AG09309 (cell line): ENCODE measurements around the gene CYP19A1.
"Not testable (repeated sequence)": the region's sequence is repeated elsewhere in the genome, so short reads cannot be mapped to it uniquely, and the experiment has no call there.

Source experiments
- DNase-seq: peaks from one replicate; pipeline ENCODE4 v3.0.0-alpha.2; 2010; ENCODE audit warnings: low read depth
- H3K4me3 ChIP-seq: 2 replicates; pipeline ENCODE4 v1.5.1; 2011; ENCODE audit warnings: mild to moderate bottlenecking, low read depth, low read length, moderate library complexity; ENCODE audit not compliant: control insufficient read depth
- TF ChIP-seq, protein P1 (sequence below): IDR thresholded peaks from 2 replicates; pipeline ENCODE4 v1.5.1; 2011; ENCODE audit warnings: mild to moderate bottlenecking, low read depth, low read length, inconsistent platforms; ENCODE audit not compliant: insufficient read depth, control insufficient read depth; ENCODE audit errors: missing control alignments

The CYP19A1 gene

DNA sequence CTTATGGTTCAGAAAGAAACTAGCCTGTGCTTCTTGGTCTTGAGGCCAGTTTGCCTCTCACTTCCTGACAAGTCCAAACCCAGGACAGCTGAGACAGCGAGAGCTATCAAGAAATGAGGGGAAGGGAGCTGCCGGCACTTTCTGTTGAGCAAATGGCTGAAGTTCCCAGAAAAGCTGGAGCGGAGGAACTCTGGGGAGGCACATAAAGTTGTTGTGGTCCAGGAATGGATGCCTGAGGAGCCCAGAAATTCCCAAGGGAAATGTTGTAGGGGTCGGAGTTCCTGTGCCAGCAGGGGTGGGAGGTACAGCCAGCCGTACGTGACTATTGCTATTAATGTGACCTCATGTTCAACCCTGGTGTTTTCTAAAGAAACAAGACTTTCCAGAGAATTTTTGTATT lies 144.9 kb downstream of the CYP19A1 start:
- DNase-seq = no peak
- H3K4me3 ChIP-seq = no peak overlapping the region
- TF ChIP-seq, protein P1, sequence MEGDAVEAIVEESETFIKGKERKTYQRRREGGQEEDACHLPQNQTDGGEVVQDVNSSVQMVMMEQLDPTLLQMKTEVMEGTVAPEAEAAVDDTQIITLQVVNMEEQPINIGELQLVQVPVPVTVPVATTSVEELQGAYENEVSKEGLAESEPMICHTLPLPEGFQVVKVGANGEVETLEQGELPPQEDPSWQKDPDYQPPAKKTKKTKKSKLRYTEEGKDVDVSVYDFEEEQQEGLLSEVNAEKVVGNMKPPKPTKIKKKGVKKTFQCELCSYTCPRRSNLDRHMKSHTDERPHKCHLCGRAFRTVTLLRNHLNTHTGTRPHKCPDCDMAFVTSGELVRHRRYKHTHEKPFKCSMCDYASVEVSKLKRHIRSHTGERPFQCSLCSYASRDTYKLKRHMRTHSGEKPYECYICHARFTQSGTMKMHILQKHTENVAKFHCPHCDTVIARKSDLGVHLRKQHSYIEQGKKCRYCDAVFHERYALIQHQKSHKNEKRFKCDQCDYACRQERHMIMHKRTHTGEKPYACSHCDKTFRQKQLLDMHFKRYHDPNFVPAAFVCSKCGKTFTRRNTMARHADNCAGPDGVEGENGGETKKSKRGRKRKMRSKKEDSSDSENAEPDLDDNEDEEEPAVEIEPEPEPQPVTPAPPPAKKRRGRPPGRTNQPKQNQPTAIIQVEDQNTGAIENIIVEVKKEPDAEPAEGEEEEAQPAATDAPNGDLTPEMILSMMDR = no peak

DNA sequence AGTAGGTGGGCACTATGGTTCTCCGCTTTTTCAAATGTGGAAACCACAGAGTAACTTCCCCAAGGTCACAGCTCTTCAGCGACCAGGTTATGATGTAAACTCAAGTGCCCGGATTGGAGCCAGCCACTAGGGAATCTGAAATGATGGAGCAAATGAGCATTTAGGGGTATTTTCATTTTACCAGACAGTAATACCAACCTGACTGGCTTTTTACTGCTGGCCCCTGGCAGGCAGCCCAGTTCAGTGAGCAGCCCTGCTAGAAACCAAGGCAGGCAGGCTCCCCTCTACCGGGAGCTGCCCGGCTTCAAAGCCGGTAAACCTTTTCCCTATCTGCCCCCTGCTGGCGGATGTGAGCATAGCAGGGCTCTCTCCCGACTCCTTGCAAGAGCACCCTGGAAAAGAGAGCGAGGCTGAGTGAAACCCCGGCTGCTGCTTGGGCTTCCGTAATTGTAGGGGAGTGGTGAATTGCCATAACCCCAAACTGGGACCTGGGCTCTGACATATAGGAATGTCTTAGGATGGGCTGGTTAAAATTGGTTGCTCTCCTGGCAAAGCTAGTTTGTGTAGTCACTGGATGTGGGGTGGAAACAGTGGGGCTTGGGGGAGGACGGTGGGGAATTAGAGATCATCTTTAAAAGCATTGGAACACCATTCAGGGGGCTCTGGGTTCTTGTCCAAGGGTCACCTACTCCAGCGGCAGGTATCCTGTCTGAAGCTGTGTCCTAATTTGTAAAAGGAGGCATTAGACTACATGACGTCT lies 145.7 kb downstream of the CYP19A1 start:
- H3K4me3 ChIP-seq = no peak overlapping the region
- DNase-seq = peak; percentile 52
- TF ChIP-seq, protein P1 = peak; percentile 94

DNA sequence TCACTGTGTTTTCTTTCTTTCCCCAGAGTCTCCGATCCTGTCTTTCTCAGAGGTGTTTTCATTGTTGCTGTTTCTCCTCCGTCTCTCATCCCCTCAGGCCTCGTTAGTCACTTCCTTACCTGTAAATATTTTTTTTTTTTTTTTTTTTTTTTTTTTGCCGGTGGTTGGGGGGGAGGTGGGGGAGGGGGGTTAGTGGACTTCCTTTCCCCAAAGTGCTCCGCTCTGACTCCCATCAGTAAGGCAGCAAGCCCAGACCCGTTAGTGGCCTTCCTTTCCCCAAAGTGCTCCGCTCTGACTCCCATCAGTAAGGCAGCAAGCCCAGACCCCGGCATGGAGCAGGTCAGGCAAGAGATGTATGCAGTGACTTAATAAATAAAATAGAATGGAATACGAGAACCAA lies 146.6 kb downstream of the CYP19A1 start:
- no peak overlapping the region for H3K4me3 ChIP-seq
- DNase-seq = no peak
- TF ChIP-seq, protein P1 = no peak

- no peak for DNase-seq
- H3K4me3 ChIP-seq = no peak overlapping the region
Observed at GRCh38 chr15:51191072-51191670, 147.2 kb downstream of the CYP19A1 start.

DNA sequence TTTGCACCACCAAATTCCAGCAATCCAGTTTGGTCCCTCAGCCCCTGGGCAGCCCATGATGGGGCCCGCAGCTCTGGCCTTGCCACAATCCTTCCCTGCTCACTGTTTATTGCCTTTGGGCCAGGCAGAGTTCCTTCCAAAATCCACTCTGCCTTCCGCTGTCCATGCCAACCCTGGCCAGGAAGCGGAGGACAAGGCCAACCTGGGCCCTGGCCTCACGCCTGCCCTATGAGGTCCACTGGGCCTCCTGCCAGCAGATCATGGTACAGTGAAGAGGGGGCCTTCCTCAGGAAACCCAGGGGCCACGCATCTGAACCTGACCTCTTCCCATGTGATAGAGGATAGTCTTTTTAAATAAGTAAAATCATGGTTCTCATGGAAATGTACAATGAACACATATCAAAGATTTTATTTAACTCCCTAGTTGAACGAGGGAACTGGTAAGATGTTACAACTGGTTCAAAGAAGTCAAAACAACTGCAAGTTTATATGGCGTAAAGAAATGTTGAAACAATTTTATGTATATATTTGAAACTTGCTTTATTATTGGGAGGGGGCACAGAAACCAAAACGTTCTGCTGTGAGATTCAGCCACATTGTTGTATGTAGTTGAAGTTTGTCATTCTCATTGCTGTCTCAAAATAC lies 147.8 kb downstream of the CYP19A1 start:
- H3K4me3 ChIP-seq = no peak overlapping the region
- DNase-seq = no peak
- TF ChIP-seq, protein P1 = no peak

More at GRCh38 chr15:51191072-51191670, 147.2 kb downstream of the CYP19A1 start:
- TF ChIP-seq, protein P1 = no peak

- H3K4me3 ChIP-seq = no peak overlapping the region
- no peak for DNase-seq
- TF ChIP-seq, protein P1 = no peak
Observed at GRCh38 chr15:51189669-51190385, 148.6 kb downstream of the CYP19A1 start.

- H3K4me3 ChIP-seq, DNase-seq: not testable (repeated sequence)
Observed at GRCh38 chr15:51188791-51189190, 149.6 kb downstream of the CYP19A1 start.
